KOPT-K1 (cell line): Measurements from ENCODE around the gene NGFR.

ENCODE experiments used
- H3K27ac ChIP-seq: fragments of 200-600 bp; sonication (generic); 2 replicates; pipeline ENCODE4 v1.5.1; 2016; ENCODE audit warnings: antibody characterized with exemption, mild to moderate bottlenecking, low read depth, low read length; ENCODE audit not compliant: poor library complexity, severe bottlenecking
- H3K36me3 ChIP-seq: fragments of 200-600 bp; sonication (generic); 2 replicates; pipeline ENCODE4 v1.5.1; 2017; ENCODE audit warnings: antibody characterized with exemption, mild to moderate bottlenecking, low read length, moderate library complexity; ENCODE audit not compliant: insufficient read depth
- H3K9me3 ChIP-seq: fragments of 200-600 bp; sonication (generic); 2 replicates; pipeline ENCODE4 v1.5.1; 2017; ENCODE audit warnings: antibody characterized with exemption, low read length, mild to moderate bottlenecking; ENCODE audit not compliant: insufficient read depth, poor library complexity, severe bottlenecking

The NGFR gene

GRCh38 chr17:49464049-49464448 is 31.0 kb upstream of the NGFR start:
- peaks cover 17% of the 10 kb centered on the region for H3K9me3 ChIP-seq
- no peak overlapping the region for H3K27ac ChIP-seq
- no peaks in the 10 kb centered on the region for H3K36me3 ChIP-seq

- Histone ChIP-seq H3K27ac (no peak overlapping the region), H3K36me3 (no peaks in the 10 kb centered on the region), H3K9me3 (peaks cover 17% of the 10 kb centered on the region)
Measured at GRCh38 chr17:49465331-49465903, 29.7 kb upstream of the NGFR start.

- Histone ChIP-seq H3K36me3 (no peaks in the 10 kb centered on the region), H3K9me3 (peaks cover 17% of the 10 kb centered on the region), H3K27ac (no peak overlapping the region)
Measured at GRCh38 chr17:49466436-49466835, 28.7 kb upstream of the NGFR start.

- Histone ChIP-seq H3K27ac (no peak overlapping the region), H3K9me3 (peaks cover 17% of the 10 kb centered on the region), H3K36me3 (no peaks in the 10 kb centered on the region)
Measured at GRCh38 chr17:49467175-49467574, 27.9 kb upstream of the NGFR start.

GRCh38 chr17:49468811-49469385 is 26.2 kb upstream of the NGFR start:
- H3K27ac ChIP-seq = no peak overlapping the region
- H3K36me3 ChIP-seq = no peaks in the 10 kb centered on the region
- H3K9me3 ChIP-seq = peaks cover 8% of the 10 kb centered on the region

- Histone ChIP-seq H3K27ac (no peak overlapping the region), H3K9me3 (peaks cover 10% of the 10 kb centered on the region), H3K36me3 (no peaks in the 10 kb centered on the region)
Measured at GRCh38 chr17:49469831-49470810, 25.0 kb upstream of the NGFR start.

- Histone ChIP-seq H3K36me3 (no peaks in the 10 kb centered on the region), H3K9me3 (peaks cover 18% of the 10 kb centered on the region), H3K27ac (no peak overlapping the region)
Measured at GRCh38 chr17:49471089-49471683, 23.9 kb upstream of the NGFR start.

- Histone ChIP-seq H3K9me3 (peaks cover 18% of the 10 kb centered on the region), H3K27ac (no peak overlapping the region), H3K36me3 (no peaks in the 10 kb centered on the region)
Measured at GRCh38 chr17:49471769-49472168, 23.3 kb upstream of the NGFR start.

- Histone ChIP-seq H3K27ac (no peak overlapping the region), H3K36me3 (no peaks in the 10 kb centered on the region), H3K9me3 (peaks cover 18% of the 10 kb centered on the region)
Measured at GRCh38 chr17:49472527-49472926, 22.6 kb upstream of the NGFR start.

- no peaks in the 10 kb centered on the region for H3K36me3 ChIP-seq
- peaks cover 18% of the 10 kb centered on the region for H3K9me3 ChIP-seq
- H3K27ac ChIP-seq = no peak overlapping the region
Measured at GRCh38 chr17:49473900-49474751, 21.0 kb upstream of the NGFR start.

GRCh38 chr17:49477709-49478108 is 17.4 kb upstream of the NGFR start:
- Histone ChIP-seq H3K27ac (no peak overlapping the region), H3K36me3 (no peaks in the 10 kb centered on the region), H3K9me3 (peaks cover 18% of the 10 kb centered on the region)

GRCh38 chr17:49480836-49481615 is 14.1 kb upstream of the NGFR start:
- no peaks in the 10 kb centered on the region for H3K9me3 ChIP-seq
- H3K36me3 ChIP-seq = no peaks in the 10 kb centered on the region
- H3K27ac ChIP-seq = no peak overlapping the region

- no peak overlapping the region for H3K27ac ChIP-seq
- H3K36me3 ChIP-seq = no peaks in the 10 kb centered on the region
- H3K9me3 ChIP-seq = no peaks in the 10 kb centered on the region
Measured at GRCh38 chr17:49482144-49482817, 12.8 kb upstream of the NGFR start.
